PC-9 (cell line): Measurements from ENCODE around the gene MRPL52. TPM values are rescaled to one million over a fixed set of nuclear protein-coding genes. Genes with fewer than 3 reads are reported as not detected.
"Not testable (repeated sequence)": the region's sequence is repeated elsewhere in the genome, so short reads cannot be mapped to it uniquely, and the experiment has no call there.

ENCODE experiments used
- BruUV-seq: library from RNA; stranded (reverse); fragments of 400-500 nt; replicated peaks from 2 replicates; lab custom pipeline; 2021; lab: Mats Ljungman, UMichigan
- CTCF ChIA-PET: fragments of 300-600 bp; sonication (Branson Sonifier 250); formaldehyde crosslinking; loops from one replicate; lab custom pipeline; 2022; ENCODE audit warnings: antibody characterized with exemption; lab: Charles Lee
- POLR2A ChIA-PET: fragments of 300-600 bp; sonication (Branson Sonifier 250); formaldehyde crosslinking; loops from one replicate; lab custom pipeline; 2022; ENCODE audit warnings: antibody characterized with exemption; ENCODE audit not compliant: unreplicated experiment; lab: Charles Lee
- DNase-seq, 2 experiments: peaks; one replicate each; pipeline versions ENCODE4 v3.0.0 to v3.0.0-alpha.2; 2015 to 2022; ENCODE audit warnings: mixed read lengths in 1 of 2
- H2AFZ ChIP-seq: fragments of 200-600 bp; sonication (generic); 2 replicates; pipeline ENCODE4 v1.8.1; 2017; ENCODE audit warnings: antibody characterized with exemption
- H3F3A ChIP-seq: fragments of 200-600 bp; sonication (generic); 2 replicates; pipeline ENCODE4 v1.8.1; 2017; ENCODE audit warnings: antibody characterized with exemption, mild to moderate bottlenecking, low read depth; ENCODE audit not compliant: insufficient read depth
- H3K27ac ChIP-seq: fragments of 200-600 bp; sonication (generic); 2 replicates; pipeline ENCODE4 v1.6.1; 2016; ENCODE audit warnings: mixed run types
- H3K27me3 ChIP-seq: fragments of 200-600 bp; sonication (generic); 2 replicates; pipeline ENCODE4 v1.6.1; 2016; ENCODE audit warnings: low read depth, mixed run types; ENCODE audit not compliant: insufficient read depth
- H3K36me3 ChIP-seq: fragments of 200-600 bp; sonication (generic); 2 replicates; pipeline ENCODE4 v1.6.1; 2016; ENCODE audit warnings: low read depth, mixed run types
- H3K4me1 ChIP-seq: fragments of 200-600 bp; sonication (generic); replicated peaks from 2 replicates; pipeline ENCODE4 v1.6.1; 2016; ENCODE audit warnings: mixed run types; ENCODE audit not compliant: insufficient read depth
- H3K4me2 ChIP-seq: fragments of 200-600 bp; sonication (generic); 2 replicates; pipeline ENCODE4 v1.6.1; 2017; ENCODE audit warnings: mixed run types
- H3K4me3 ChIP-seq: fragments of 200-600 bp; sonication (generic); 2 replicates; pipeline ENCODE4 v1.6.1; 2016; ENCODE audit warnings: mixed run types
- H3K79me2 ChIP-seq: fragments of 200-600 bp; sonication (generic); 2 replicates; pipeline ENCODE4 v1.6.1; 2017; ENCODE audit warnings: low read depth, mixed run types
- H3K9me2 ChIP-seq: fragments of 200-600 bp; sonication (generic); 2 replicates; pipeline ENCODE4 v1.8.1; 2017; ENCODE audit warnings: mild to moderate bottlenecking; ENCODE audit not compliant: insufficient read depth
- H3K9me3 ChIP-seq: fragments of 200-600 bp; sonication (generic); 2 replicates; pipeline ENCODE4 v1.8.1; 2016; ENCODE audit warnings: low read depth; ENCODE audit not compliant: insufficient read depth
- H4K20me1 ChIP-seq: fragments of 200-600 bp; sonication (generic); 2 replicates; pipeline ENCODE4 v1.8.1; 2017; ENCODE audit not compliant: insufficient read depth
- CTCF ChIP-seq: fragments of 200-600 bp; sonication (generic); conservative IDR thresholded peaks from 2 replicates; pipeline ENCODE4 v1.6.1; 2017; ENCODE audit warnings: mixed run types, antibody characterized with exemption, mild to moderate bottlenecking, moderate library complexity
- EZH2 ChIP-seq: fragments of 200-600 bp; sonication (generic); IDR thresholded peaks from 2 replicates; pipeline ENCODE4 v1.8.0; 2017; ENCODE audit warnings: antibody characterized with exemption, low read depth
- intact Hi-C: fragments of 100-400 bp; cut with micrococcal nuclease; formaldehyde crosslinking; loops from one replicate; pipeline ENCODE4 v1.10.0; 2022; ENCODE audit not compliant: unreplicated experiment
- total RNA-seq: library from RNA; stranded (reverse); gene quantifications from 2 replicates; pipeline ENCODE4 v1.2.3, GENCODE V29; 2021

MRPL52 gene
- total RNA-seq, 1 experiment from 2014 or later: 76.7 TPM

GRCh38 chr14:22824711-22825359, 4.9 kb upstream of the MRPL52 start:
- TF ChIP-seq EZH2: no peak
- TF ChIP-seq CTCF: no peak
- Histone ChIP-seq H3K4me1 (peaks cover 29% of the 10 kb centered on the region), H4K20me1 (no peaks in the 10 kb centered on the region), H3K27ac (peak overlapping the region; percentile 55), H3K36me3 (no peaks in the 10 kb centered on the region), H3F3A (peaks cover 12% of the 10 kb centered on the region; the same call in 1 of the 2 replicates), H3K9me2 (no peaks in the 10 kb centered on the region), H3K9me3 (no peaks in the 10 kb centered on the region), H2AFZ (no peak overlapping the region), H3K27me3 (no peaks in the 10 kb centered on the region), H3K4me3 (no peak overlapping the region), H3K79me2 (0 out of 2 replicates have a peak, but pooled peaks cover under 1% of the 10 kb centered on the region), H3K4me2 (peak overlapping the region; percentile 44; the same call in 1 of the 2 replicates)
- intact Hi-C loops: no loop called here
- TSS peak; percentile 85 for BruUV-seq
- peak; percentile 53 to 72 for DNase-seq
- ChIA-PET POLR2A (interaction anchor here (0.6 to 0.7 kb wide), 3 partner anchors 18 to 173 kb away, joined by 3 to 11 read pairs (median 4); no protein-coding TSS in a partner anchor), CTCF (interaction anchor here (0.5 to 0.7 kb wide), 3 partner anchors 29 to 166 kb away, joined by 3 to 14 read pairs (median 3); no protein-coding TSS in a partner anchor)

- H3K9me3 ChIP-seq, H3K9me2 ChIP-seq, H3F3A ChIP-seq, H4K20me1 ChIP-seq, H3K27me3 ChIP-seq, intact Hi-C loops, H3K36me3 ChIP-seq, POLR2A ChIA-PET, BruUV-seq, DNase-seq: not testable (repeated sequence)
- CTCF ChIA-PET: interaction anchor here (0.6 kb wide), 1 partner anchor 10 kb away, joined by 8 read pairs; no protein-coding TSS in a partner anchor
- Histone ChIP-seq H3K79me2 (peaks cover 11% of the 10 kb centered on the region; the same call in 1 of the 2 replicates), H3K27ac (peak overlapping the region; percentile 65), H2AFZ (peak overlapping the region; percentile 82), H3K4me2 (peak overlapping the region; percentile 70), H3K4me3 (peak overlapping the region; percentile 75), H3K4me1 (peaks cover 13% of the 10 kb centered on the region)
These were observed 519 bp upstream of the MRPL52 start for GRCh38 chr14:22829076-22829660.

- H3K79me2 ChIP-seq: peaks cover 11% of the 10 kb centered on the region; the same call in 1 of the 2 replicates
- H2AFZ ChIP-seq: peak overlapping the region; percentile 82
- peak overlapping the region; percentile 75 for H3K4me3 ChIP-seq
- peak overlapping the region; percentile 70 for H3K4me2 ChIP-seq
- H3K27ac ChIP-seq: peak overlapping the region; percentile 65; the same call in 1 of the 2 replicates
- TF ChIP-seq CTCF: no peak
- no peak for TF ChIP-seq EZH2
- no peaks in the 10 kb centered on the region for H4K20me1 ChIP-seq
- no peaks in the 10 kb centered on the region for H3K9me2 ChIP-seq
- ChIA-PET CTCF (interaction anchor here (0.5 to 0.7 kb wide), 3 partner anchors 21 to 189 kb away, joined by 3 to 9 read pairs (median 3); no protein-coding TSS in a partner anchor), POLR2A (interaction anchor here (0.6 to 0.8 kb wide), 2 partner anchors 11 to 53 kb away, joined by 5 to 13 read pairs; partner anchors contain the start of gene REM2)
- DNase-seq: no peak
- intact Hi-C loops: no loop called here
- H3K4me1 ChIP-seq: peaks cover 4% of the 10 kb centered on the region; the same call in 1 of the 2 replicates
- no peaks in the 10 kb centered on the region for H3K9me3 ChIP-seq
- no peaks in the 10 kb centered on the region for H3K36me3 ChIP-seq
- BruUV-seq: no TSS peak
- H3K27me3 ChIP-seq: no peaks in the 10 kb centered on the region
- no peaks in the 10 kb centered on the region for H3F3A ChIP-seq
These were observed 840 bp downstream of the MRPL52 start for GRCh38 chr14:22830443-22831010.
